ENCODE measurements around the gene FAM210A.

GRCh38 chr18:13633700-13634099, 92.7 kb downstream of the FAM210A start:
- TF ChIP-seq POLR2A (IDR thresholded peaks at IDR 0.05): no peak
- TF ChIP-seq CTCF (IDR thresholded peaks at IDR 0.05): no peak

All from prostate gland (tissue), 2 donors.